Vagina (tissue), 2 donors: ENCODE measurements around the gene PDE4D. TPM values are rescaled to one million over a fixed set of nuclear protein-coding genes. Genes with fewer than 3 reads are reported as not detected.

Source experiments
- DNase-seq, 2 donors: peaks; one replicate each; pipeline ENCODE4 v3.0.0-alpha.2; 2017; ENCODE audit errors: extremely low spot score in 2 of 2
- H3K27ac ChIP-seq: fragments of 200-600 bp; sonication (generic); one replicate; pipeline ENCODE4 v1.5.1; 2019
- H3K27me3 ChIP-seq: fragments of 200-600 bp; sonication (generic); one replicate; pipeline ENCODE4 v1.5.1; 2019
- H3K36me3 ChIP-seq, 2 donors: fragments of 200-600 bp; sonication (generic); one replicate each; pipeline ENCODE4 v1.5.1; 2017 to 2019
- H3K4me1 ChIP-seq: fragments of 200-600 bp; sonication (generic); one replicate; pipeline ENCODE4 v1.5.1; 2019
- H3K4me3 ChIP-seq, 2 donors: fragments of 200-600 bp; sonication (generic); 1 replicate in 1 of 2; 2 replicates in 1 of 2; pipeline ENCODE4 v1.5.1; 2016 to 2019
- H3K9me3 ChIP-seq: fragments of 200-600 bp; sonication (generic); one replicate; pipeline ENCODE4 v1.5.1; 2019
- POLR2A ChIP-seq, 2 donors: fragments of 450-650 bp; IDR thresholded peaks; one replicate each; pipeline ENCODE4 v1.6.1; 2017; ENCODE audit warnings: antibody characterized with exemption in 2 of 2, mild to moderate bottlenecking in 2 of 2, moderate library complexity in 2 of 2
- POLR2AphosphoS5 ChIP-seq, 2 donors: sonication (generic); formaldehyde crosslinking; IDR thresholded peaks; one replicate each; pipeline ENCODE4 v1.9.0; 2017; ENCODE audit warnings: antibody characterized with exemption in 2 of 2, mild to moderate bottlenecking in 2 of 2, low read depth in 1 of 2; ENCODE audit not compliant: insufficient read depth in 1 of 2
- intact Hi-C: fragments of 100-400 bp; cut with DNase I; formaldehyde crosslinking; loops from one replicate; pipeline ENCODE4 v1.15.1; 2023
- total RNA-seq: library from RNA; depleted of rRNA; stranded (reverse); fragments of >200 nt; gene quantifications from one replicate; pipeline ENCODE4 v1.2.3, GENCODE V29; 2016
- TF ChIP-seq, protein P1 (sequence below), 3 experiments: fragments of 450-650 bp in 2 of 3; fragments of 200-600 bp in 1 of 3; sonication (generic) in 1 of 3; IDR thresholded peaks; one replicate each; pipeline ENCODE4 v1.5.1; 2017 to 2019; ENCODE audit warnings: antibody characterized with exemption in 3 of 3, mild to moderate bottlenecking in 2 of 3, moderate library complexity in 2 of 3

The PDE4D gene
- total RNA-seq, 1 donor from 2014 or later: 86.9 TPM

GRCh38 chr5:59027145-59027907, 866.2 kb downstream of the PDE4D start:
- Histone ChIP-seq H3K27ac (no peak overlapping the region), H3K36me3 (no peaks in the 10 kb centered on the region), H3K4me1 (no peaks in the 10 kb centered on the region), H3K4me3 (no peak overlapping the region), H3K27me3 (no peaks in the 10 kb centered on the region), H3K9me3 (no peaks in the 10 kb centered on the region)
- TF ChIP-seq POLR2AphosphoS5 (IDR thresholded peaks at IDR 0.05; ENCODE audit: insufficient read depth in 1 of 2, low read depth in 1 of 2): no peak
- TF ChIP-seq, protein P1, sequence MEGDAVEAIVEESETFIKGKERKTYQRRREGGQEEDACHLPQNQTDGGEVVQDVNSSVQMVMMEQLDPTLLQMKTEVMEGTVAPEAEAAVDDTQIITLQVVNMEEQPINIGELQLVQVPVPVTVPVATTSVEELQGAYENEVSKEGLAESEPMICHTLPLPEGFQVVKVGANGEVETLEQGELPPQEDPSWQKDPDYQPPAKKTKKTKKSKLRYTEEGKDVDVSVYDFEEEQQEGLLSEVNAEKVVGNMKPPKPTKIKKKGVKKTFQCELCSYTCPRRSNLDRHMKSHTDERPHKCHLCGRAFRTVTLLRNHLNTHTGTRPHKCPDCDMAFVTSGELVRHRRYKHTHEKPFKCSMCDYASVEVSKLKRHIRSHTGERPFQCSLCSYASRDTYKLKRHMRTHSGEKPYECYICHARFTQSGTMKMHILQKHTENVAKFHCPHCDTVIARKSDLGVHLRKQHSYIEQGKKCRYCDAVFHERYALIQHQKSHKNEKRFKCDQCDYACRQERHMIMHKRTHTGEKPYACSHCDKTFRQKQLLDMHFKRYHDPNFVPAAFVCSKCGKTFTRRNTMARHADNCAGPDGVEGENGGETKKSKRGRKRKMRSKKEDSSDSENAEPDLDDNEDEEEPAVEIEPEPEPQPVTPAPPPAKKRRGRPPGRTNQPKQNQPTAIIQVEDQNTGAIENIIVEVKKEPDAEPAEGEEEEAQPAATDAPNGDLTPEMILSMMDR (IDR thresholded peaks at IDR 0.05): no peak
- no peak for TF ChIP-seq POLR2A (IDR thresholded peaks at IDR 0.05)
- intact Hi-C loops: no loop called here
- no peak for DNase-seq

DNA sequence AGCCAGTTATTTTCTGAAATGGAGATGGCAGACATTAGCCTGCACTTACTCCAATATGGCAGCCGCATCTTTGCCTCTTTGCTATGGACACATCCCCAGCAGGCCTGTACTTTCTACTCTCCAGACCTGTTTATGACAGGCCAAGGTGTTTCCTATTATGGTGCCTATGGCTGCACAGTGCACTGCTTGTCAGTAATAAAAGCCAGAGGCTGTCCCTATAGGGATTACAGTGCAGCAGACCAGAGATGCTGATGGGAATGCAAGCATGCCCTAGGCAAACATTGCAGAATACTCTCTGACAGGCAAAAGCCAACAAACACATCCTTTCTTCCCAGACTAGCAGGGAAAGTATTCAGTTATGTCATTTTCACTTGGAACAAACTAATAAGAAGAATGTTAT, 867.8 kb downstream of the PDE4D start:
- Histone ChIP-seq H3K27me3 (no peaks in the 10 kb centered on the region), H3K9me3 (no peaks in the 10 kb centered on the region), H3K4me1 (no peaks in the 10 kb centered on the region), H3K36me3 (no peaks in the 10 kb centered on the region), H3K4me3 (no peak overlapping the region), H3K27ac (no peak overlapping the region)
- TF ChIP-seq, protein P1 (IDR thresholded peaks at IDR 0.05): no peak
- TF ChIP-seq POLR2A (IDR thresholded peaks at IDR 0.05) (no peak), POLR2AphosphoS5 (IDR thresholded peaks at IDR 0.05; ENCODE audit: insufficient read depth in 1 of 2, low read depth in 1 of 2) (no peak)
- intact Hi-C loops: no loop called here
- DNase-seq: no peak

- Histone ChIP-seq H3K27ac (no peak overlapping the region), H3K9me3 (no peaks in the 10 kb centered on the region), H3K27me3 (no peaks in the 10 kb centered on the region), H3K4me1 (no peaks in the 10 kb centered on the region), H3K36me3 (no peaks in the 10 kb centered on the region), H3K4me3 (no peak overlapping the region)
- TF ChIP-seq POLR2AphosphoS5 (IDR thresholded peaks at IDR 0.05; ENCODE audit: insufficient read depth in 1 of 2, low read depth in 1 of 2) (no peak), POLR2A (IDR thresholded peaks at IDR 0.05) (no peak)
- TF ChIP-seq, protein P1 (IDR thresholded peaks at IDR 0.05): no peak
- no peak for DNase-seq
- intact Hi-C loops: no loop called here
Measured at GRCh38 chr5:59021837-59022514, 871.5 kb downstream of the PDE4D start.

DNA sequence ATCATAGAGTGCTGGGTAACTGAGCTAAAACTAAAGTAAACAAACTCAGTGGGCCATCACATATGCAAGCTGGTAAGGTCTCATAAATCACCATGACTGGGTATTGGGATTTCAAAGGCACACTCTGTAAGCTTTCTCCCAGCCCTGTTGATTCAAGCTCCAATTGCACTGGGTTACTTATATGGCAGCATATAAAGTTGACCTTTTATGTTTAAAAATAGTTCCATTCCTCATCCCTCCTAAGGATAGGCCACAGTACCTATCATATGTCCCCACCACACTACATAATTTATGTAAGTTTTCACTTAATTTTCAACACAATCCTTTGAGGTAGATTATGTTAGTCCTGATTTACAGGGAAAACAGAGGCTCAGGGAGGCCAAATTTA, 872.2 kb downstream of the PDE4D start:
- Histone ChIP-seq H3K27ac (no peak overlapping the region), H3K4me3 (no peak overlapping the region)
- TF ChIP-seq, protein P1 (IDR thresholded peaks at IDR 0.05): no peak
- TF ChIP-seq POLR2AphosphoS5 (IDR thresholded peaks at IDR 0.05; ENCODE audit: insufficient read depth in 1 of 2, low read depth in 1 of 2) (no peak), POLR2A (IDR thresholded peaks at IDR 0.05) (no peak)

More for the DNA sequence above, 872.2 kb downstream of the PDE4D start:
- intact Hi-C loops: no loop called here
- no peaks in the 10 kb centered on the region for H3K27me3 ChIP-seq
- H3K9me3 ChIP-seq: no peaks in the 10 kb centered on the region
- H3K36me3 ChIP-seq: no peaks in the 10 kb centered on the region
- H3K4me1 ChIP-seq: no peaks in the 10 kb centered on the region
- DNase-seq: no peak
